IMR-90 (cell line): ENCODE results near the gene PRSS2. TPM values are rescaled to one million over a fixed set of nuclear protein-coding genes. Genes with fewer than 3 reads are reported as not detected.

Source experiments
- ATAC-seq: fragments of 200-7000 bp; cut with Tn5 transposase; 2 replicates; pipeline ENCODE4 v1.9.1; 2020; ENCODE audit warnings: low read depth, mild to moderate bottlenecking, moderate library complexity
- BruUV-seq: library from RNA; stranded (reverse); fragments of 400-500 nt; replicated peaks from 2 replicates; lab custom pipeline; 2021; lab: Mats Ljungman, UMichigan
- CTCF ChIA-PET: fragments of 300-600 bp; formaldehyde crosslinking; extraction: SDS; loops from one replicate; lab custom pipeline; 2021; ENCODE audit warnings: antibody characterized with exemption; lab: Yijun Ruan, JAX
- POLR2A ChIA-PET: fragments of 300-600 bp; sonication (Branson Sonifier 250); formaldehyde crosslinking; loops from one replicate; lab custom pipeline; 2022; ENCODE audit warnings: antibody characterized with exemption; ENCODE audit not compliant: unreplicated experiment; lab: Charles Lee
- DNase-seq: peaks from one replicate; pipeline ENCODE4 v3.0.0; 2013
- H2AFZ ChIP-seq: replicated peaks from 2 replicates; pipeline ENCODE3; 2013; ENCODE audit warnings: low read length, mild to moderate bottlenecking; ENCODE audit not compliant: poor library complexity
- H2AK5ac ChIP-seq: 2 replicates; pipeline ENCODE4 v1.6.1; 2013; ENCODE audit warnings: low read depth, low read length, inconsistent platforms
- H2AK9ac ChIP-seq: replicated peaks from 2 replicates; pipeline ENCODE3; 2013; ENCODE audit warnings: mild to moderate bottlenecking, low read depth, low read length, moderate library complexity; ENCODE audit not compliant: poor library complexity
- H2BK120ac ChIP-seq: 2 replicates; pipeline ENCODE4 v1.6.1; 2013; ENCODE audit warnings: low read depth, low read length, inconsistent platforms
- H2BK15ac ChIP-seq: 3 replicates; pipeline ENCODE4 v1.6.1; 2013; ENCODE audit warnings: low read depth, low read length, inconsistent platforms
- H2BK20ac ChIP-seq: 2 replicates; pipeline ENCODE4 v1.6.1; 2013; ENCODE audit warnings: low read depth, mild to moderate bottlenecking, inconsistent platforms, low read length, moderate library complexity
- H2BK5ac ChIP-seq: 2 replicates; pipeline ENCODE4 v1.6.1; 2013; ENCODE audit warnings: mild to moderate bottlenecking, low read depth, low read length, inconsistent platforms; ENCODE audit not compliant: poor library complexity, severe bottlenecking
- H3K14ac ChIP-seq: replicated peaks from 2 replicates; pipeline ENCODE4 v1.6.1; 2013; ENCODE audit warnings: low read depth, low read length, inconsistent platforms
- H3K18ac ChIP-seq: 2 replicates; pipeline ENCODE4 v1.6.1; 2013; ENCODE audit warnings: low read depth, low read length, control low read depth
- H3K23ac ChIP-seq: 2 replicates; pipeline ENCODE4 v1.6.1; 2013; ENCODE audit warnings: low read depth, low read length, inconsistent platforms
- H3K27ac ChIP-seq: 2 replicates; pipeline ENCODE4 v1.5.1; 2013; ENCODE audit warnings: mild to moderate bottlenecking, control low read depth, low read length; ENCODE audit not compliant: insufficient read depth
- H3K27me3 ChIP-seq: 2 replicates; pipeline ENCODE4 v1.6.1; 2013; ENCODE audit warnings: low read length; ENCODE audit not compliant: control insufficient read depth, insufficient read depth
- H3K36me3 ChIP-seq: 2 replicates; pipeline ENCODE4 v1.6.1; 2013; ENCODE audit warnings: low read length, mixed read lengths; ENCODE audit not compliant: control insufficient read depth, insufficient read depth
- H3K4ac ChIP-seq: 2 replicates; pipeline ENCODE4 v1.6.1; 2013; ENCODE audit warnings: low read depth, low read length, inconsistent platforms
- H3K4me1 ChIP-seq: 2 replicates; pipeline ENCODE4 v1.6.1; 2013; ENCODE audit warnings: low read length, mixed read lengths; ENCODE audit not compliant: control insufficient read depth, insufficient read depth
- H3K4me2 ChIP-seq: 2 replicates; pipeline ENCODE4 v1.6.1; 2013; ENCODE audit warnings: low read depth, mild to moderate bottlenecking, control low read depth, low read length, moderate library complexity
- H3K4me3 ChIP-seq: 2 replicates; pipeline ENCODE4 v1.5.1; 2013; ENCODE audit warnings: low read depth, mild to moderate bottlenecking, control low read depth, low read length, moderate library complexity; ENCODE audit not compliant: insufficient read depth
- H3K56ac ChIP-seq: 2 replicates; pipeline ENCODE4 v1.6.1; 2013; ENCODE audit warnings: low read length, inconsistent platforms; ENCODE audit not compliant: insufficient read depth; ENCODE audit errors: extremely low read depth
- H3K79me1 ChIP-seq, 2 experiments: 2 replicates each; pipeline ENCODE4 v1.6.1; 2013; ENCODE audit warnings: low read length in 2 of 2, inconsistent platforms in 1 of 2, low read depth in 1 of 2
- H3K9ac ChIP-seq: 2 replicates; pipeline ENCODE4 v1.6.1; 2013; ENCODE audit warnings: low read depth, low read length, control low read depth
- H3K9me1 ChIP-seq: 2 replicates; pipeline ENCODE4 v1.6.1; 2013; ENCODE audit warnings: low read length, inconsistent platforms; ENCODE audit not compliant: insufficient read depth
- H3K9me3 ChIP-seq: 2 replicates; pipeline ENCODE4 v1.6.1; 2013; ENCODE audit warnings: low read length; ENCODE audit not compliant: control insufficient read depth, insufficient read depth
- H4K20me1 ChIP-seq: 2 replicates; pipeline ENCODE4 v1.6.1; 2013; ENCODE audit warnings: low read length, inconsistent platforms; ENCODE audit not compliant: insufficient read depth
- H4K5ac ChIP-seq: 2 replicates; pipeline ENCODE4 v1.6.1; 2013; ENCODE audit warnings: mild to moderate bottlenecking, low read depth, low read length, control low read depth
- H4K8ac ChIP-seq, 2 experiments: 2 replicates each; pipeline ENCODE4 v1.6.1; 2013; ENCODE audit warnings: low read depth in 2 of 2, low read length in 2 of 2, control low read depth in 1 of 2, inconsistent platforms in 1 of 2
- H4K91ac ChIP-seq: 2 replicates; pipeline ENCODE4 v1.6.1; 2013; ENCODE audit warnings: low read depth, low read length, inconsistent platforms; ENCODE audit not compliant: insufficient read depth
- FOS ChIP-seq: fragments of 150-350 bp; IDR thresholded peaks from 2 replicates; pipeline ENCODE4 v1.6.1; 2016; ENCODE audit warnings: low read depth, low read length
- MAFK ChIP-seq: IDR thresholded peaks from 2 replicates; pipeline ENCODE4 v1.6.1; 2012; ENCODE audit warnings: low read depth, low read length, improper control_type of control experiment
- MXI1 ChIP-seq: IDR thresholded peaks from 2 replicates; pipeline ENCODE4 v1.6.1; 2012; ENCODE audit warnings: low read depth, mild to moderate bottlenecking, low read length, moderate library complexity, borderline replicate concordance
- POLR2A ChIP-seq: IDR thresholded peaks from 2 replicates; pipeline ENCODE4 v1.6.1; 2012; ENCODE audit warnings: mild to moderate bottlenecking, low read depth, low read length
- RAD21 ChIP-seq: IDR thresholded peaks from 2 replicates; pipeline ENCODE4 v1.6.1; 2012; ENCODE audit warnings: low read length, improper control_type of control experiment
- RCOR1 ChIP-seq: IDR thresholded peaks from 2 replicates; pipeline ENCODE4 v1.6.1; 2012; ENCODE audit warnings: mild to moderate bottlenecking, low read length, improper control_type of control experiment; ENCODE audit not compliant: insufficient replicate concordance
- WGBS, 2 experiments: methylation state at CpG; one replicate each; pipeline versions ENCODE4 v1.1.5 to v1.1.7; 2013; ENCODE audit warnings: missing lambda C conversion rate in 2 of 2; ENCODE audit not compliant: insufficient read length in 1 of 2; ENCODE audit errors: extremely low coverage in 2 of 2; 5-methylcytosine and 5-hydroxymethylcytosine counted together
- dilution Hi-C: fragments of 300-500 bp; cut with HindIII; formaldehyde crosslinking; loops from one replicate; pipeline ENCODE4 v1.14.3; 2018; ENCODE audit warnings: low sequenced_read_pairs; ENCODE audit not compliant: unreplicated experiment
- in situ Hi-C: fragments of 300-500 bp; cut with MboI; formaldehyde crosslinking; loops from 3 replicates; pipeline ENCODE4 v1.14.3; 2019; ENCODE audit warnings: low sequenced_read_pairs, inconsistent platforms, mixed read lengths
- intact Hi-C: fragments of 100-400 bp; cut with micrococcal nuclease; formaldehyde crosslinking; loops from 2 replicates; pipeline ENCODE4 v1.10.0; 2022
- polyA plus RNA-seq, 3 experiments: library from polyadenylated mRNA; depleted of rRNA; stranded (reverse); fragments of >200 nt; gene quantifications; 2 replicates each; pipeline ENCODE4 v1.2.3, GENCODE V29; 2012; ENCODE audit warnings: low replicate concordance in 1 of 3
- total RNA-seq: library from RNA; depleted of rRNA; stranded (reverse); fragments of >200 nt; gene quantifications from 2 replicates; pipeline ENCODE4 v1.2.3, GENCODE V29; 2012
- TF ChIP-seq, protein P1 (sequence below): fragments of 150-350 bp; IDR thresholded peaks from 2 replicates; pipeline ENCODE4 v1.6.1; 2016; ENCODE audit warnings: low read depth, mild to moderate bottlenecking, low read length, moderate library complexity, borderline replicate concordance

The PRSS2 gene
- total and polyA plus RNA-seq, 2 of the 4 experiments (the other 2 are of a cell fraction) = not detected

- Histone ChIP-seq H3K9me3 (no peaks in the 10 kb centered on the region), H2BK20ac (no peak overlapping the region), H3K9me1 (no peaks in the 10 kb centered on the region), H3K4me1 (no peaks in the 10 kb centered on the region), H3K9ac (no peak overlapping the region), H3K4me2 (no peak overlapping the region), H3K4ac (no peak overlapping the region), H2BK120ac (no peak overlapping the region), H3K56ac (no peak overlapping the region), H4K5ac (no peak overlapping the region), H3K27ac (no peak overlapping the region), H3K79me1 (no peaks in the 10 kb centered on the region), H3K4me3 (no peak overlapping the region), H4K20me1 (no peaks in the 10 kb centered on the region), H2BK5ac (no peak overlapping the region), H2BK15ac (no peak overlapping the region), H2AK5ac (no peak overlapping the region), H3K27me3 (no peaks in the 10 kb centered on the region), H3K14ac (no peak overlapping the region), H3K18ac (no peak overlapping the region), H4K8ac (no peak overlapping the region), H2AFZ (no peak overlapping the region), H3K23ac (no peak overlapping the region), H4K91ac (no peak overlapping the region), H2AK9ac (no peak overlapping the region), H3K36me3 (no peaks in the 10 kb centered on the region)
- TF ChIP-seq FOS (no peak), MAFK (no peak), RAD21 (no peak), MXI1 (no peak), RCOR1 (no peak), POLR2A (no peak)
- TF ChIP-seq, protein P1, sequence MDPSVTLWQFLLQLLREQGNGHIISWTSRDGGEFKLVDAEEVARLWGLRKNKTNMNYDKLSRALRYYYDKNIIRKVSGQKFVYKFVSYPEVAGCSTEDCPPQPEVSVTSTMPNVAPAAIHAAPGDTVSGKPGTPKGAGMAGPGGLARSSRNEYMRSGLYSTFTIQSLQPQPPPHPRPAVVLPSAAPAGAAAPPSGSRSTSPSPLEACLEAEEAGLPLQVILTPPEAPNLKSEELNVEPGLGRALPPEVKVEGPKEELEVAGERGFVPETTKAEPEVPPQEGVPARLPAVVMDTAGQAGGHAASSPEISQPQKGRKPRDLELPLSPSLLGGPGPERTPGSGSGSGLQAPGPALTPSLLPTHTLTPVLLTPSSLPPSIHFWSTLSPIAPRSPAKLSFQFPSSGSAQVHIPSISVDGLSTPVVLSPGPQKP = no peak
- CTCF ChIA-PET = no interaction called here
- DNase-seq = peak; percentile 56
- in situ Hi-C loops = no loop called here
- 20% methylated on average over 1 of the region's 1 CpG; no CpG with 5 or more reads in 1 of the 2 experiments for WGBS, 2 experiments
- dilution Hi-C loops = no loop called here
- BruUV-seq = no TSS peak
- intact Hi-C loops = no loop called here
- ATAC-seq = no peak
- POLR2A ChIA-PET = no interaction called here
Measured at GRCh38 chr7:142745091-142745635, 25.6 kb upstream of the PRSS2 start.
